Measurements from ENCODE around the gene RBM28.

RBM28 gene

GRCh38 chr7:128279124-128279713 lies 64.5 kb downstream of the RBM28 start:
- DNase-seq = no peak

- no peak for DNase-seq
These were observed 65.3 kb downstream of the RBM28 start for GRCh38 chr7:128278366-128278765.

GRCh38 chr7:128275681-128276080 lies 68.0 kb downstream of the RBM28 start:
- DNase-seq = no peak

GRCh38 chr7:128274884-128275603 lies 68.7 kb downstream of the RBM28 start:
- no peak for DNase-seq

GRCh38 chr7:128274246-128274883 lies 69.3 kb downstream of the RBM28 start:
- DNase-seq = no peak

- DNase-seq = no peak
These were observed 71.7 kb downstream of the RBM28 start for GRCh38 chr7:128271942-128272481.

- no peak for DNase-seq
These were observed 72.2 kb downstream of the RBM28 start for GRCh38 chr7:128271471-128271941.

- DNase-seq = no peak
These were observed 72.9 kb downstream of the RBM28 start for GRCh38 chr7:128270826-128271272.

- DNase-seq = no peak
These were observed 75.5 kb downstream of the RBM28 start for GRCh38 chr7:128268233-128268632.

- no peak for DNase-seq
These were observed 76.1 kb downstream of the RBM28 start for GRCh38 chr7:128267595-128267924.

GRCh38 chr7:128266883-128267594 lies 76.7 kb downstream of the RBM28 start:
- DNase-seq = peak; percentile 28

- DNase-seq = no peak
These were observed 77.2 kb downstream of the RBM28 start for GRCh38 chr7:128266529-128266882.

GRCh38 chr7:128265906-128266300 lies 77.8 kb downstream of the RBM28 start:
- DNase-seq = no peak

- no peak for DNase-seq
These were observed 78.4 kb downstream of the RBM28 start for GRCh38 chr7:128265156-128265905.

GRCh38 chr7:128264477-128264876 lies 79.2 kb downstream of the RBM28 start:
- no peak for DNase-seq

GRCh38 chr7:128263420-128263819 lies 80.3 kb downstream of the RBM28 start:
- no peak for DNase-seq

GRCh38 chr7:128262273-128263028 lies 81.3 kb downstream of the RBM28 start:
- no peak for DNase-seq

- DNase-seq = no peak
These were observed 83.5 kb downstream of the RBM28 start for GRCh38 chr7:128260069-128260795.

GRCh38 chr7:128259131-128260061 lies 84.3 kb downstream of the RBM28 start:
- DNase-seq = no peak

GRCh38 chr7:128257458-128257857 lies 86.2 kb downstream of the RBM28 start:
- no peak for DNase-seq
